GM12878 (cell line): ENCODE measurements around the gene ATP2A3. TPM values are rescaled to one million over a fixed set of nuclear protein-coding genes. Genes with fewer than 3 reads are reported as not detected.

ENCODE experiments used
- ATAC-seq: fragments of 200-7000 bp; cut with Tn5 transposase; 3 replicates; pipeline ENCODE4 v1.9.1; 2020; ENCODE audit warnings: mild to moderate bottlenecking, moderate library complexity
- BruUV-seq: library from RNA; stranded (reverse); fragments of 400-500 nt; replicated peaks from 2 replicates; lab custom pipeline; 2021; lab: Mats Ljungman, UMichigan
- CTCF ChIA-PET: fragments of 300-600 bp; sonication (Branson Sonifier 250); formaldehyde crosslinking; extraction: SDS; loops from one replicate; lab custom pipeline; 2021; ENCODE audit warnings: inconsistent platforms; lab: Yijun Ruan, JAX
- POLR2A ChIA-PET: fragments of 350-600 bp; formaldehyde crosslinking; extraction: SDS; loops from one replicate; lab custom pipeline; 2021; ENCODE audit warnings: inconsistent platforms; lab: Charles Lee
- RAD21 ChIA-PET: fragments of 300-600 bp; sonication (Branson Sonifier 250); formaldehyde crosslinking; loops from one replicate; lab custom pipeline; 2023; ENCODE audit warnings: antibody characterized with exemption; ENCODE audit not compliant: unreplicated experiment; lab: Charles Lee
- SMC1A ChIA-PET: fragments of 300-600 bp; sonication (Branson Sonifier 250); formaldehyde crosslinking; loops from one replicate; lab custom pipeline; 2023; ENCODE audit not compliant: unreplicated experiment, uncharacterized antibody; lab: Charles Lee
- DNase-seq: peaks from one replicate; pipeline ENCODE4 v3.0.0-alpha.2; 2011; ENCODE audit warnings: low read depth, low spot score
- FAIRE-seq: peaks from 3 replicates; lab custom pipeline; 2011; peaks lifted over from hg19 to GRCh38; lab: Jason Lieb, UNC
- H2AFZ ChIP-seq: 2 replicates; pipeline ENCODE4 v1.6.0; 2011; ENCODE audit warnings: low read depth, low read length, control low read depth; ENCODE audit not compliant: control insufficient read depth
- H3K27ac ChIP-seq: 2 replicates; pipeline ENCODE4 v1.5.1; 2011; ENCODE audit warnings: control low read depth; ENCODE audit not compliant: control insufficient read depth, insufficient read depth
- H3K27me3 ChIP-seq, 2 experiments: replicated peaks in 1 of 2; 2 replicates each; pipeline versions ENCODE4 v1.6.0 to v1.6.1; 2011; ENCODE audit warnings: low read length in 1 of 2; ENCODE audit not compliant: control insufficient read depth in 2 of 2, insufficient read depth in 2 of 2
- H3K36me3 ChIP-seq, 2 experiments: 2 replicates each; pipeline ENCODE4 v1.5.1; 2011; ENCODE audit warnings: low read length in 1 of 2; ENCODE audit not compliant: control insufficient read depth in 2 of 2, insufficient read depth in 2 of 2
- H3K4me1 ChIP-seq: 2 replicates; pipeline ENCODE4 v1.6.1; 2011; ENCODE audit warnings: mild to moderate bottlenecking, low read length, moderate library complexity, mixed read lengths; ENCODE audit not compliant: control insufficient read depth, insufficient read depth
- H3K4me2 ChIP-seq: 2 replicates; pipeline ENCODE4 v1.6.0; 2011; ENCODE audit warnings: control low read depth; ENCODE audit not compliant: control insufficient read depth, insufficient read depth
- H3K4me3 ChIP-seq: fragments of 200-600 bp; sonication (generic); 2 replicates; pipeline ENCODE4 v1.5.1; 2016
- H3K79me2 ChIP-seq: 2 replicates; pipeline ENCODE4 v1.6.0; 2011; ENCODE audit warnings: low read length; ENCODE audit not compliant: control insufficient read depth, insufficient read depth
- H3K9ac ChIP-seq: 2 replicates; pipeline ENCODE4 v1.8.0; 2011; ENCODE audit warnings: low read length, control low read depth, mixed read lengths; ENCODE audit not compliant: control insufficient read depth, insufficient read depth
- H3K9me3 ChIP-seq: replicated peaks from 3 replicates; pipeline ENCODE4 v1.5.1; 2011; ENCODE audit warnings: mild to moderate bottlenecking, low read length; ENCODE audit not compliant: control insufficient read depth, insufficient read depth
- H4K20me1 ChIP-seq: 2 replicates; pipeline ENCODE4 v1.6.0; 2011; ENCODE audit not compliant: control insufficient read depth, insufficient read depth
- ATF3 ChIP-seq: IDR thresholded peaks from 2 replicates; pipeline ENCODE4 v1.6.1; 2011; ENCODE audit warnings: low read depth, mild to moderate bottlenecking, low read length, moderate library complexity, borderline replicate concordance; ENCODE audit errors: extremely low read depth
- BRCA1 ChIP-seq: IDR thresholded peaks from 2 replicates; pipeline ENCODE4 v1.6.1; 2011; ENCODE audit warnings: low read depth, low read length, improper control_type of control experiment
- CBFB ChIP-seq: IDR thresholded peaks from 2 replicates; pipeline ENCODE4 v1.6.1; 2016; ENCODE audit warnings: antibody characterized with exemption, low read depth
- FOS ChIP-seq: IDR thresholded peaks from 3 replicates; pipeline ENCODE4 v1.6.1; 2011; ENCODE audit warnings: borderline replicate concordance; ENCODE audit not compliant: insufficient read length; ENCODE audit errors: extremely low read depth
- NFYA ChIP-seq: IDR thresholded peaks from 2 replicates; pipeline ENCODE4 v1.6.1; 2011; ENCODE audit warnings: low read depth, mild to moderate bottlenecking, low read length, improper control_type of control experiment, borderline replicate concordance
- NKRF ChIP-seq: fragments of 450-650 bp; conservative IDR thresholded peaks from 2 replicates; pipeline ENCODE4 v1.6.1; 2017; ENCODE audit warnings: mild to moderate bottlenecking, moderate library complexity
- NRF1 ChIP-seq: conservative IDR thresholded peaks from 2 replicates; pipeline ENCODE4 v1.6.1; 2011; ENCODE audit warnings: mild to moderate bottlenecking, low read depth, low read length, improper control_type of control experiment
- RUNX3 ChIP-seq: IDR thresholded peaks from 2 replicates; pipeline ENCODE4 v1.6.1; 2012; ENCODE audit warnings: low read length, inconsistent platforms
- SRF ChIP-seq, 2 experiments: IDR thresholded peaks; 2 replicates each; pipeline ENCODE4 v1.6.1; 2011; ENCODE audit warnings: low read depth in 2 of 2, low read length in 2 of 2, mild to moderate bottlenecking in 1 of 2, moderate library complexity in 1 of 2
- ZNF217 ChIP-seq: fragments of 450-650 bp; IDR thresholded peaks from 2 replicates; pipeline ENCODE4 v1.6.1; 2017; ENCODE audit warnings: antibody characterized with exemption, mild to moderate bottlenecking
- ZNF24 ChIP-seq: fragments of 450-650 bp; IDR thresholded peaks from 2 replicates; pipeline ENCODE4 v1.6.1; 2017; ENCODE audit warnings: antibody characterized with exemption, mild to moderate bottlenecking
- ZSCAN29 ChIP-seq: fragments of 450-650 bp; IDR thresholded peaks from 2 replicates; pipeline ENCODE4 v1.6.1; 2017; ENCODE audit warnings: mild to moderate bottlenecking, moderate library complexity
- WGBS: methylation state at CpG from one replicate; pipeline ENCODE4 v1.1.6; 2016; ENCODE audit warnings: low lambda C conversion rate; ENCODE audit not compliant: insufficient replicate concordance, insufficient coverage; ENCODE audit errors: missing lambda C conversion rate; 5-methylcytosine and 5-hydroxymethylcytosine counted together
- in situ Hi-C: fragments of 300-500 bp; cut with MboI; formaldehyde crosslinking; loops from 9 replicates; pipeline ENCODE4 v1.14.3; 2018; ENCODE audit warnings: mixed read lengths
- intact Hi-C: fragments of 100-400 bp; cut with micrococcal nuclease; formaldehyde crosslinking; loops from one replicate; pipeline ENCODE4 v1.14.2; 2022; ENCODE audit not compliant: unreplicated experiment
- polyA plus RNA-seq, 11 experiments: library from polyadenylated mRNA; depleted of rRNA in 4 of 11; unstranded in 6 of 11; stranded (reverse) in 5 of 11; fragments of >200 nt; fragmentation: Nextera tagmentation in 4 of 11; fragmentation: Illumina TruSeq in 1 of 11; extraction: Ambion mirVana in 4 of 11; extraction: Trizol in 1 of 11; gene quantifications; 1 replicate in 1 of 11; 2 replicates in 10 of 11; pipeline versions ENCODE4 v1.2.1 to v1.2.3, GENCODE V29; 2011 to 2016; ENCODE audit warnings: inconsistent platforms in 2 of 11, missing spikeins in 2 of 11, low read depth in 1 of 11
- total RNA-seq, 4 experiments: library from RNA; depleted of rRNA in 3 of 4; stranded (reverse); fragments of >200 nt in 3 of 4; fragmentation: Illumina TruSeq in 1 of 4; extraction: Trizol in 1 of 4; gene quantifications; 2 replicates each; pipeline versions ENCODE4 v1.2.1 to v1.2.3, GENCODE V29; 2013 to 2021
- TF ChIP-seq, protein P1 (sequence below): IDR thresholded peaks from 2 replicates; pipeline ENCODE4 v1.6.1; 2011; ENCODE audit warnings: borderline replicate concordance, low read depth, mild to moderate bottlenecking, moderate library complexity, low read length; ENCODE audit not compliant: insufficient read depth, poor library complexity, severe bottlenecking
- TF ChIP-seq, protein P2 (sequence below): fragments of 150-350 bp; IDR thresholded peaks from 2 replicates; pipeline ENCODE4 v1.6.1; 2016; ENCODE audit warnings: low read depth, low read length

ATP2A3 gene
- total and polyA plus RNA-seq, 10 of the 15 experiments (the other 5 are each of a cell fraction or from before 2014, with no cell fraction given): 1.0 to 99.2 (median 37.9) TPM

DNA sequence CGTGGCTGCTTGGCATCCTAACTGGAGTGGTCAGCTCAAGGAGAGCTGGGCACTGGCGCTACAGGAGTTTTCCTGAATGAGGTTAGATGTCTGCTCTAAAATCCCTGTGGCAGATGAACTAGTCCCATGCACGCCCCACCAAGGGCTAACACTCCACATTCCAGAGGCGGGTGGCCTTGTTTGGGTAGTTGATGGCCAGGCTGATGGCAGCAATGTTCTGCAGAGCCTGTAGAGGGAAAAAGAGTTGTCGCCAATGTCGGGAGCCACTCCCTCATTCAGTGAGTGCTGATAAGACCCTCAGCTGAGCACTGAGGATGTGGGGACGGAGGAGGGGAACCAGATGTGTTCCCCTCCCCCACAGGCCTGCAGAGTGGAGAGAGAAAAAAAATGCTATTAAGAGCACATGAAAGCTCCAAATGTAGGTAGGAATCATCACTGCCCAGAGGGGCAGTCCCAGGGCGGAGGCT is 42.5 kb upstream of the ATP2A3 start:
- intact Hi-C loops: loop anchor here (10.0 kb wide), 1 partner anchor 272 kb away; no protein-coding TSS in a partner anchor
- RAD21 ChIA-PET: interaction anchor here (1.4 to 5.1 kb wide), 2 partner anchors 72 to 93 kb away, joined by 3 to 25 read pairs; no protein-coding TSS in a partner anchor
- H3K27ac ChIP-seq: no peak overlapping the region
- no peak overlapping the region for H2AFZ ChIP-seq
- no peaks in the 10 kb centered on the region for H4K20me1 ChIP-seq
- H3K9ac ChIP-seq: no peak overlapping the region
- in situ Hi-C loops: loop anchor here (5.0 kb wide), 2 partner anchors 94 to 139 kb away; no protein-coding TSS in a partner anchor
- CTCF ChIA-PET: interaction anchor here (0.6 to 10.5 kb wide), 5 partner anchors 40 to 163 kb away, joined by 3 to 99 read pairs (median 3); no protein-coding TSS in a partner anchor
- H3K36me3 ChIP-seq: peaks cover 9 to 11% of the 10 kb centered on the region in 2 experiments
- SMC1A ChIA-PET: interaction anchor here (0.7 to 1.4 kb wide), 4 partner anchors 42 to 95 kb away, joined by 3 to 5 read pairs (median 4); no protein-coding TSS in a partner anchor
- 94% methylated on average over 8 of the region's 8 CpGs for WGBS
- BruUV-seq: no TSS peak
- FAIRE-seq (no peak), ATAC-seq (no peak), DNase-seq (no peak)
- H3K4me3 ChIP-seq: no peak overlapping the region
- no peak overlapping the region for H3K4me2 ChIP-seq
- H3K9me3 ChIP-seq: no peaks in the 10 kb centered on the region
- no peaks in the 10 kb centered on the region for H3K27me3 ChIP-seq
- POLR2A ChIA-PET: no interaction called here
- no peaks in the 10 kb centered on the region for H3K4me1 ChIP-seq
- no peaks in the 10 kb centered on the region for H3K79me2 ChIP-seq
- TF ChIP-seq, protein P1, sequence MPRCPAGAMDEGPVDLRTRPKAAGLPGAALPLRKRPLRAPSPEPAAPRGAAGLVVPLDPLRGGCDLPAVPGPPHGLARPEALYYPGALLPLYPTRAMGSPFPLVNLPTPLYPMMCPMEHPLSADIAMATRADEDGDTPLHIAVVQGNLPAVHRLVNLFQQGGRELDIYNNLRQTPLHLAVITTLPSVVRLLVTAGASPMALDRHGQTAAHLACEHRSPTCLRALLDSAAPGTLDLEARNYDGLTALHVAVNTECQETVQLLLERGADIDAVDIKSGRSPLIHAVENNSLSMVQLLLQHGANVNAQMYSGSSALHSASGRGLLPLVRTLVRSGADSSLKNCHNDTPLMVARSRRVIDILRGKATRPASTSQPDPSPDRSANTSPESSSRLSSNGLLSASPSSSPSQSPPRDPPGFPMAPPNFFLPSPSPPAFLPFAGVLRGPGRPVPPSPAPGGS: no peak
- TF ChIP-seq ZSCAN29 (no peak), FOS (no peak), CBFB (no peak), SRF (IDR thresholded peaks at IDR 0.05; ENCODE audit: low read depth in 2 of 2, low read length in 2 of 2) (no peak), ZNF24 (no peak), NKRF (no peak), RUNX3 (no peak), NRF1 (no peak), ZNF217 (no peak), NFYA (no peak), ATF3 (no peak), BRCA1 (no peak)
- TF ChIP-seq, protein P2, sequence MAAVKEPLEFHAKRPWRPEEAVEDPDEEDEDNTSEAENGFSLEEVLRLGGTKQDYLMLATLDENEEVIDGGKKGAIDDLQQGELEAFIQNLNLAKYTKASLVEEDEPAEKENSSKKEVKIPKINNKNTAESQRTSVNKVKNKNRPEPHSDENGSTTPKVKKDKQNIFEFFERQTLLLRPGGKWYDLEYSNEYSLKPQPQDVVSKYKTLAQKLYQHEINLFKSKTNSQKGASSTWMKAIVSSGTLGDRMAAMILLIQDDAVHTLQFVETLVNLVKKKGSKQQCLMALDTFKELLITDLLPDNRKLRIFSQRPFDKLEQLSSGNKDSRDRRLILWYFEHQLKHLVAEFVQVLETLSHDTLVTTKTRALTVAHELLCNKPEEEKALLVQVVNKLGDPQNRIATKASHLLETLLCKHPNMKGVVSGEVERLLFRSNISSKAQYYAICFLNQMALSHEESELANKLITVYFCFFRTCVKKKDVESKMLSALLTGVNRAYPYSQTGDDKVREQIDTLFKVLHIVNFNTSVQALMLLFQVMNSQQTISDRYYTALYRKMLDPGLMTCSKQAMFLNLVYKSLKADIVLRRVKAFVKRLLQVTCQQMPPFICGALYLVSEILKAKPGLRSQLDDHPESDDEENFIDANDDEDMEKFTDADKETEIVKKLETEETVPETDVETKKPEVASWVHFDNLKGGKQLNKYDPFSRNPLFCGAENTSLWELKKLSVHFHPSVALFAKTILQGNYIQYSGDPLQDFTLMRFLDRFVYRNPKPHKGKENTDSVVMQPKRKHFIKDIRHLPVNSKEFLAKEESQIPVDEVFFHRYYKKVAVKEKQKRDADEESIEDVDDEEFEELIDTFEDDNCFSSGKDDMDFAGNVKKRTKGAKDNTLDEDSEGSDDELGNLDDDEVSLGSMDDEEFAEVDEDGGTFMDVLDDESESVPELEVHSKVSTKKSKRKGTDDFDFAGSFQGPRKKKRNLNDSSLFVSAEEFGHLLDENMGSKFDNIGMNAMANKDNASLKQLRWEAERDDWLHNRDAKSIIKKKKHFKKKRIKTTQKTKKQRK: no peak
